K562 (cell line): ENCODE results near the gene FXYD4. TPM values are rescaled to one million over a fixed set of nuclear protein-coding genes. Genes with fewer than 3 reads are reported as not detected.

Experiments
- ATAC-seq: fragments of 200-7000 bp; cut with Tn5 transposase; 3 replicates; pipeline ENCODE4 v1.9.1; 2020; ENCODE audit warnings: moderate library complexity
- BruUV-seq: library from RNA; stranded (reverse); fragments of 400-500 nt; replicated peaks from 2 replicates; lab custom pipeline; 2021; lab: Mats Ljungman, UMichigan
- CTCF ChIA-PET: fragments of 300-600 bp; formaldehyde crosslinking; extraction: SDS; loops from one replicate; lab custom pipeline; 2021; ENCODE audit warnings: low intra/inter-chr PET ratio; lab: Yijun Ruan, JAX
- POLR2A ChIA-PET: fragments of 300-600, 350-650 bp; sonication (Branson Sonifier 250); formaldehyde crosslinking; extraction: SDS; loops from one replicate; lab custom pipeline; 2021; ENCODE audit warnings: antibody characterized with exemption, inconsistent platforms; lab: Yijun Ruan, JAX
- DNase-seq, 4 experiments: peaks; one replicate each; pipeline versions ENCODE4 v3.0.0 to v3.0.0-alpha.2; 2011 to 2018; ENCODE audit warnings: low spot score in 3 of 4, mixed read lengths in 3 of 4; ENCODE audit errors: extremely low read depth in 1 of 4
- FAIRE-seq: peaks from 2 replicates; lab custom pipeline; 2011; peaks lifted over from hg19 to GRCh38; lab: Jason Lieb, UNC
- H2AFZ ChIP-seq: 2 replicates; pipeline ENCODE4 v1.6.0; 2011; ENCODE audit warnings: low read depth, low read length, control low read depth, inconsistent platforms
- H3K27ac ChIP-seq: fragments of 200-600 bp; 3 replicates; pipeline ENCODE4 v1.8.0; 2011; ENCODE audit warnings: low read depth, mild to moderate bottlenecking, control low read depth, inconsistent platforms, low read length, moderate library complexity, mixed read lengths; ENCODE audit errors: extremely low read depth
- H3K27me3 ChIP-seq, 2 experiments: fragments of 300-600 bp in 1 of 2; 2 replicates in 1 of 2; 3 replicates in 1 of 2; pipeline versions ENCODE4 v1.6.0 to v1.8.0; 2011; ENCODE audit warnings: inconsistent platforms in 2 of 2, low read length in 2 of 2, mild to moderate bottlenecking in 1 of 2, mixed read lengths in 1 of 2, moderate library complexity in 1 of 2; ENCODE audit not compliant: control insufficient read depth in 2 of 2, insufficient read depth in 2 of 2
- H3K36me3 ChIP-seq: fragments of 300-600 bp; 3 replicates; pipeline ENCODE4 v1.8.0; 2011; ENCODE audit warnings: mild to moderate bottlenecking, low read length, inconsistent platforms; ENCODE audit not compliant: control insufficient read depth, insufficient read depth
- H3K4me1 ChIP-seq, 2 experiments: fragments of 200-600 bp in 1 of 2; replicated peaks in 1 of 2; 2 replicates in 1 of 2; 3 replicates in 1 of 2; pipeline versions ENCODE4 v1.5.1 to v1.8.0; 2011; ENCODE audit warnings: inconsistent platforms in 2 of 2, low read length in 2 of 2, mild to moderate bottlenecking in 1 of 2, mixed read lengths in 1 of 2, moderate library complexity in 1 of 2; ENCODE audit not compliant: control insufficient read depth in 2 of 2, insufficient read depth in 2 of 2
- H3K4me2 ChIP-seq: 2 replicates; pipeline ENCODE4 v1.6.1; 2011; ENCODE audit warnings: low read length, control low read depth, inconsistent platforms, mixed read lengths; ENCODE audit not compliant: insufficient read depth
- H3K4me3 ChIP-seq: fragments of 200-600 bp; sonication (generic), shearing (Covaris generic); 2 replicates; pipeline ENCODE4 v1.5.1; 2016; ENCODE audit warnings: control low read depth, inconsistent platforms
- H3K79me2 ChIP-seq: fragments of 200-600 bp; 3 replicates; pipeline ENCODE4 v1.8.0; 2011; ENCODE audit warnings: low read length, inconsistent platforms; ENCODE audit not compliant: control insufficient read depth, insufficient read depth
- H3K9ac ChIP-seq, 2 experiments: 2 replicates each; pipeline versions ENCODE4 v1.6.0 to v1.6.1; 2011; ENCODE audit warnings: low read depth in 2 of 2, low read length in 2 of 2, control low read depth in 1 of 2, inconsistent platforms in 1 of 2, mild to moderate bottlenecking in 1 of 2, mixed read lengths in 1 of 2; ENCODE audit not compliant: insufficient read depth in 1 of 2
- H3K9me1 ChIP-seq: one replicate; pipeline ENCODE4 v1.6.0; 2011; ENCODE audit warnings: inconsistent platforms, mild to moderate bottlenecking, low read length, moderate library complexity; ENCODE audit not compliant: control insufficient read depth, insufficient read depth
- H3K9me3 ChIP-seq: replicated peaks from 2 replicates; pipeline ENCODE4 v1.5.1; 2011; ENCODE audit warnings: low read depth, low read length, inconsistent platforms; ENCODE audit not compliant: control insufficient read depth, insufficient read depth
- H4K20me1 ChIP-seq: replicated peaks from 2 replicates; pipeline ENCODE4 v1.6.1; 2011; ENCODE audit warnings: low read length, inconsistent platforms, mixed read lengths; ENCODE audit not compliant: control insufficient read depth, insufficient read depth
- ADNP ChIP-seq: fragments of 200-800 bp; sonication (Bioruptor generic); IDR thresholded peaks from 2 replicates; pipeline ENCODE4 v1.6.1; 2016; ENCODE audit warnings: missing genetic modification characterization, missing compliant biosample characterization
- CEBPB ChIP-seq: fragments of 450-650 bp; IDR thresholded peaks from 2 replicates; pipeline ENCODE4 v1.6.1; 2016; ENCODE audit warnings: missing genetic modification characterization, missing compliant biosample characterization
- MBD1 ChIP-seq: fragments of 250-450 bp; sonication (Bioruptor Pico); IDR thresholded peaks from 2 replicates; pipeline ENCODE4 v1.8.0; 2022; ENCODE audit warnings: inconsistent platforms
- WGBS: fragments of 100-300 bp; shearing (Covaris generic); methylation state at CpG from one replicate; pipeline ENCODE4 v1.1.6; 2016; ENCODE audit warnings: low coverage, mixed read lengths; ENCODE audit not compliant: insufficient coverage; ENCODE audit errors: missing lambda C conversion rate; 5-methylcytosine and 5-hydroxymethylcytosine counted together
- in situ Hi-C: fragments of 300-500 bp; cut with MboI; formaldehyde crosslinking; loops from 4 replicates; pipeline ENCODE4 v1.15.0; 2018; ENCODE audit warnings: inconsistent platforms, mixed read lengths
- intact Hi-C: fragments of 100-400 bp; cut with micrococcal nuclease; formaldehyde crosslinking; loops from 2 replicates; pipeline ENCODE4 v1.14.2; 2022
- polyA plus RNA-seq, 8 experiments: library from polyadenylated mRNA; depleted of rRNA in 4 of 8; stranded (reverse) in 5 of 8; unstranded in 3 of 8; fragments of >200 nt; fragmentation: Nextera tagmentation in 2 of 8; fragmentation: Illumina TruSeq in 1 of 8; extraction: Ambion mirVana in 2 of 8; extraction: Trizol in 1 of 8; gene quantifications; 2 replicates each; pipeline versions ENCODE4 v1.2.1 to v1.2.3, GENCODE V29; 2011 to 2014; ENCODE audit warnings: inconsistent platforms in 1 of 8, missing spikeins in 1 of 8
- total RNA-seq, 7 experiments: library from RNA; depleted of rRNA in 6 of 7; stranded (reverse); fragments of >200 nt in 6 of 7; fragmentation: Illumina TruSeq in 2 of 7; extraction: Trizol in 2 of 7; gene quantifications; 2 replicates each; pipeline versions ENCODE4 v1.2.1 to v1.2.3, GENCODE V29; 2011 to 2021; ENCODE audit warnings: low replicate concordance in 1 of 7

FXYD4 gene
- total and polyA plus RNA-seq, 9 of the 15 experiments (the other 6 are each of a cell fraction or from before 2014, with no cell fraction given), result not detected

DNA sequence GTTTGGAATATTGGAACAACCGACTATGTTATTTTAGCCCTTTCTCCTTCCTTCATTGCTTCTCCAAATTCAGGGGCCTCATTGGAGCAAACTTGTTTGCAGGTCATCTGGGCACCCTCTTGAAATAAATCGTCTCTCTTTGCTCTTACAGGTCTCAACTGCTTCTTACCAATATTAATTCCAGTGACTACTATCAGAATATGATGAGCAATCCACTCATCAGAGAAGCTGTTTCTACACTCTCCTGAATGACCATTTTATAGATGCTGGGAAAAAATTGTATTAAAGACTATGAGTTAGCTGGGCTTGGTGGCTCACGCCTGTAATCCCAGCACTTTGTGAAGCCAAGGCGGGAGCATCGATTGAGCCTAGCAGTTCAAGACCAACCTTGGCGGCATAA, 50.1 kb downstream of the FXYD4 start:
- in situ Hi-C loops, result no loop called here
- no peaks in the 10 kb centered on the region for H3K36me3 ChIP-seq
- H3K4me3 ChIP-seq, result no peak overlapping the region
- ATAC-seq (no peak), DNase-seq (no peak), FAIRE-seq (no peak)
- H3K27ac ChIP-seq, result peak overlapping the region; percentile 26
- no peaks in the 10 kb centered on the region for H3K9me1 ChIP-seq
- BruUV-seq, result no TSS peak
- POLR2A ChIA-PET, result interaction anchor here (0.6 to 1.7 kb wide), 3 partner anchors 10 to 15 kb away, joined by 3 to 7 read pairs (median 3); partner anchors contain the start of gene ZNF487
- H3K9me3 ChIP-seq, result no peaks in the 10 kb centered on the region
- peak overlapping the region in 1 of 2 experiments; percentile 18; a peak in 1 of 4 replicates for H3K9ac ChIP-seq
- H3K27me3 ChIP-seq, result no peaks in the 10 kb centered on the region
- intact Hi-C loops, result no loop called here
- H3K4me2 ChIP-seq, result no peak overlapping the region
- H3K4me1 ChIP-seq, result peaks cover 36 to 52% of the 10 kb centered on the region in 2 experiments
- CTCF ChIA-PET, result no interaction called here
- TF ChIP-seq MBD1 (CRISPR knock-in tag) (0 out of 2 replicates have a peak, but pooled peaks have one; percentile 20), CEBPB (no peak), ADNP (tag) (peak; percentile 62; the same call in 1 of the 2 replicates)
- WGBS, result 69% methylated on average over 6 of the region's 6 CpGs
- peak overlapping the region; percentile 20; the same call in 1 of the 2 replicates for H2AFZ ChIP-seq
- no peaks in the 10 kb centered on the region for H4K20me1 ChIP-seq
- no peaks in the 10 kb centered on the region; the same call in 2 of the 3 replicates for H3K79me2 ChIP-seq
